Measurements from ENCODE around the gene FPGS. TPM values are rescaled to one million over a fixed set of nuclear protein-coding genes. Genes with fewer than 3 reads are reported as not detected.

Gene FPGS
- polyA plus RNA-seq, 5 donors: 32.2 to 58.3 (median 44.3) TPM

DNA sequence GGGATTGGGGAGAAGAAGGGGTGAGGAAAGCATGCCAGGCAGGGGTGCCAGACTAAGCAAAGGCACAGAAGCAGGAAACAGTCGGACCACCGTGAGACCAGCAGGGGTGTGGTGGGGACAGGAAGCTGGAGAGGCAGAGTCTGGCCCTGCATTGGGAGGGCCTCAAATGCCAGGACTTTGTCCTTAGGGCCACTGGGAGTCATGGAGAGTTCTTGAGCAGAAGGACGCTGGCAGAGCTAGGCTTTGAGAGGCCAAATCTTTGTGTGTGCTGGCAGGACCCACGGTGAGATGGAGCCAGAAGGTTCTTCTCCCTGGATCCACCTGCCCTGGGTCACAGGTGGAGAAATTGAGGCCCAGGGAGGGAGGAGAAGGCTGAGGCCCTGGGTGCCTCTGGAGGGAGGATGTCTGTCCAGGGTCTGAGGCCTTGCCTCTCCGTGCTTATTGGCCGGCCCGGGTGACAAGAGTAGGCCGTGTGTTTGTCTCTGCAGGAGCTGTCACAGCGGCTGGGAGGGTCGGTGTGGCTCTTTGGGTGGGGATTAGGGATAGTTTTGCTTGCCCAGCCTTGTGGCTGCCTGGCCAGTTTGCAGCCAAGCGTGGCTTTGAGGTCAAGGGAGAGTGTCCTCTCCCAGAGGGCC, 53.5 kb downstream of the FPGS start:
- no peak for DNase-seq

DNA sequence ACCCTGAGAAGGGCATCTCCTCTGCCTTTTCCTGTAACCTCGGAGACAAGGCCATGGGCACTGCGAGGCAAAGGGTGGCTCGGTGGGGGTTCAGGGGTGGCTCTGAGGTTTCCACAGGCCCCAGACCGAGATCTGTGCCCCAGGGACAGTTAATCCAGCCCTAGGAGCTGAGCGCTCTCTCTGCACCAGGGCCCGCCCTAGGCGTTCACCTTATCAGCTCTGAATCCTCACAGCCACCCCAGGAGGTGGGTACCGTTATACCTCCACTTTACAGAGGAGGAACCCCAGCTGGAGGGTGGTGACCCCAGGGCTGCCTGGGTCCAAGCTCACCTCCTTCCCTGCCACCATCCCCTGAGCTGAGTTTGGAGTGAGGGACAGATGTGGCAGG, 54.0 kb downstream of the FPGS start:
- DNase-seq: no peak

DNA sequence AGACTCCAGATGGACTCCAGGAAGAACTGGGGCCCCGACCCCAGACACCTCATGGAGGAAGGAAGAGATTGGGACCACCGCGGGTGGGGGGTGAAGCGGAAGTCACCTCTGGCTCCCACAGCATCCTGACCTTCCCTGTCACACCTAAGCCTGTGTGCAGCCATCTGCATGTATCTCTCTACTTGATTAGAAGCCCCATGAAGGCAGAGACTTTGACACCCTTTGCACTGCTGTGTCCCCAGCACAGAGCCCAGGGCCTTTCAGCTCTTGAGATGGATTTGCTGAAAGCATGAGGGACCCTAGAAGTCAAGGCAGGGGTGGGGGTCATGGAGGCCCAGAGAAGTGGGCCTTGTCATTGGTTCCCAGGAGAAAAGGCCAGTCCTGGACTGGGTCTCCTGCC, 54.6 kb downstream of the FPGS start:
- DNase-seq: no peak

GRCh38 chr9:127858041-127858512, 55.4 kb downstream of the FPGS start:
- DNase-seq: no peak

DNA sequence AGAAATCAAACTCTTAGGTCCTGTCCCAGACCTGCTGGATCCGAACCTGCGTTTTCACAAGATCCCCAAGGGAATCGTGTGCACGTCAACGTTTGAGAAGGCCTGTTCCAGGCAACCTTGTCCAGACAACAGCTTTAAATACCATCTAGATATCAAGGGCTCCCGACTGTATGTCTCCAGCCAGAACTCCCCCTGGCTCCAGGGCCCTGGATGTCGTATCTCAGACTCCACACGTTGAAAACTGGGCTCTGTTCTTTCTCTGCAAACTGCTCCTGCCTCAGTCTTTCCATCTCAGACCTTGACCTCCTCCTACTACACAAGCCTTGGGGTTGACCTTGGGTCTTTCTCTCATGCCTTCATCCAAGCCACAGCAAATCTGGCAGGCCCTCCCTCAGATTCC, 57.6 kb downstream of the FPGS start:
- no peak for DNase-seq

GRCh38 chr9:127860779-127861178, 58.1 kb downstream of the FPGS start:
- DNase-seq: no peak

DNA sequence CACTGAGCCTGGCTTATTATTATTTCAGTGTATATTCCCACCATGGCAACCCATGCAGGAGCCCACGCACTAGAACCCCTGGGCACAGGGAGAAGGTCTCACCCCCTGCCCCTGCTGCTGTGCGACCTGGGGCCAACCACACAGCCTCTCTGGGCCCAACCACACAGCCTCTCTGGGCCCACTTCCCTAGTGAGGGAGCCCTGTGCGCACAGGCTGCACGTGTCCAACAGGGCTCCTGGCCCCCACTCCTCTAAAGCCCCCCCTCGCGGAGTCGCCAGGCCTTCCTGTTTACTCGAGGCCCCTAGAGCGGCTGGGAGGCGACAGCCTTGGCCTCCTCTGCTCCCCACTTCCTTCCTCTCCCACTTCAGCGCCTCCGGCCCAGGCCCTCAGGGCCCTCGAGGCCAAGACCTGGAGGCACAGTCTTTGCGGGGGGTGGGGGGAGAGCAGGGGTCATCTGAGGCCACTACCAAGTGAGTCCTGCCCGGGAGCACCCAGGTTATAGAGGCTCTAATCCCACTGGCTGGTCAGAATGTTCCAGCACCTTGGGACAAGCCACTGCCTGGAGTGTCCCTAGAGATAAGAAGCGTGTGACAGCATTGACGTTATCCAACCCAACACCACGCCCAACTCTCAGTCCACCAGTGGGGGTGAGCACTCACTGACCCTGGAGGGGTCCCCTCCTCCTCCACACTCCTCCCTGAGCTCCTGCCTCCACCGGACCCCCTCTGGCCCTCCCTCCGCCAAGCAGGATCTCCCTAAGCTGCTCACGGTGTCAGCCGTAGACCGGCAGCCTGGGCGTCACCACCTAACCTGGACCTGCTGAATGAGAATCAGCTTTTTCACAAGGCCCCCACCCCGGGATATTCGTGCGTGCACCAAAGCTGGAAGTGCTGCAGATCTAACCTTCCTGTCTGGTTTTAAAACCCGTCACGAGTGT, 59.7 kb downstream of the FPGS start:
- DNase-seq: peak in 1 of 2 donors; percentile 71

DNA sequence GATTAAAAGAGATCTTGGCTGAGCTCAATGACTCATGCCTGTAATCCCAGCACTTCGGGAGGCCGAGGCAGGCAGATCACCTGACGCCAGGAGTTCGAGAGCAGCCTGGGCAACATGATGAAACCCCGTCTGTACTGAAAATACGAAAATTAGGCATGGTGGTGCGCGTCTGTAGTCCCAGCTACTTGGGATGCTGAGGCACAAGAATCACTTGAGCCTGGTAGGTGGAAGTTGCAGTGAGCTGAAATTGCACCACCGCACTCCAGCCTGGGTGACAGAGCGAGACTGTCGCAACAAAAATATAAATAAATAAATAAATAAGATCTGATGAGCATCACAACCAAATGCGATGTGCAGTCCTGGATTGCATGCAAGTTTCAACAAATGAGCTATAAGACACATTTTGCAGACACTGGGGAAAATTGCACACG, 60.5 kb downstream of the FPGS start:
- no peak for DNase-seq

Other genes starting within 250 kb of the FPGS start
- 10 to 100 TPM; 41.0 to 50.4 (median 46.0) TPM for gene STXBP1, start 190.6 kb upstream of the FPGS start, polyA plus RNA-seq (ENCODE audit: insufficient read depth in 1 of 5, insufficient read length in 5 of 5, low replicate concordance in 1 of 5)
- 10 to 100 TPM in 2 of 5 donors, 1 to 10 TPM in 3; 2.6 to 13.3 (median 9.7) TPM for gene CFAP157, start 95.9 kb upstream of the FPGS start, polyA plus RNA-seq (ENCODE audit: insufficient read depth in 1 of 5, insufficient read length in 5 of 5, low replicate concordance in 1 of 5)
- gene PTRH1, start 87.2 kb upstream of the FPGS start, polyA plus RNA-seq (ENCODE audit: insufficient read depth in 1 of 5, insufficient read length in 5 of 5, low replicate concordance in 1 of 5): 10 to 100 TPM in 1 of 5 donors, 1 to 10 TPM in 4; 4.0 to 11.5 (median 5.6) TPM
- 1 to 10 TPM in 2 of 5 donors, under 1 TPM in 3; 0.50 to 1.4 (median 0.82) TPM for gene TTC16, start 86.8 kb upstream of the FPGS start, polyA plus RNA-seq (ENCODE audit: insufficient read depth in 1 of 5, insufficient read length in 5 of 5, low replicate concordance in 1 of 5)
- 10 to 100 TPM; 11.1 to 17.7 (median 12.2) TPM for gene TOR2A, start 67.6 kb upstream of the FPGS start, polyA plus RNA-seq (ENCODE audit: insufficient read depth in 1 of 5, insufficient read length in 5 of 5, low replicate concordance in 1 of 5)
- gene SH2D3C, start 24.2 kb upstream of the FPGS start, polyA plus RNA-seq (ENCODE audit: insufficient read depth in 1 of 5, insufficient read length in 5 of 5, low replicate concordance in 1 of 5): 10 to 100 TPM; 22.1 to 41.9 (median 27.5) TPM
- 10 to 100 TPM; 47.8 to 70.4 (median 62.3) TPM for gene CDK9, start 16.8 kb upstream of the FPGS start, polyA plus RNA-seq (ENCODE audit: insufficient read depth in 1 of 5, insufficient read length in 5 of 5, low replicate concordance in 1 of 5)
- gene ENG, start 51.8 kb downstream of the FPGS start, polyA plus RNA-seq (ENCODE audit: insufficient read depth in 1 of 5, insufficient read length in 5 of 5, low replicate concordance in 1 of 5): 100 to 1,000 TPM in 2 of 5 donors, 10 to 100 TPM in 3; 61.2 to 124 (median 74.6) TPM
- gene AK1, start 74.8 kb downstream of the FPGS start, polyA plus RNA-seq (ENCODE audit: insufficient read depth in 1 of 5, insufficient read length in 5 of 5, low replicate concordance in 1 of 5): 100 to 1,000 TPM in 1 of 5 donors, 10 to 100 TPM in 4; 40.3 to 158 (median 59.3) TPM
- gene ST6GALNAC6, start 96.7 kb downstream of the FPGS start, polyA plus RNA-seq (ENCODE audit: insufficient read depth in 1 of 5, insufficient read length in 5 of 5, low replicate concordance in 1 of 5): 10 to 100 TPM; 37.8 to 62.9 (median 47.2) TPM
- 10 to 100 TPM; 16.4 to 40.5 (median 25.1) TPM for gene ST6GALNAC4, start 114.2 kb downstream of the FPGS start, polyA plus RNA-seq (ENCODE audit: insufficient read depth in 1 of 5, insufficient read length in 5 of 5, low replicate concordance in 1 of 5)
- 1 to 10 TPM; 2.6 to 5.9 (median 3.4) TPM for gene PIP5KL1, start 127.9 kb downstream of the FPGS start, polyA plus RNA-seq (ENCODE audit: insufficient read depth in 1 of 5, insufficient read length in 5 of 5, low replicate concordance in 1 of 5)
- gene DPM2, start 135.0 kb downstream of the FPGS start, polyA plus RNA-seq (ENCODE audit: insufficient read depth in 1 of 5, insufficient read length in 5 of 5, low replicate concordance in 1 of 5): 10 to 100 TPM; 31.8 to 43.4 (median 36.9) TPM
- 10 to 100 TPM; 24.7 to 44.2 (median 39.1) TPM for gene EEIG1, start 178.1 kb downstream of the FPGS start, polyA plus RNA-seq (ENCODE audit: insufficient read depth in 1 of 5, insufficient read length in 5 of 5, low replicate concordance in 1 of 5)